Body of pancreas (tissue), 4 donors: ENCODE measurements around the gene ORC4.

Experiments
- POLR2A ChIP-seq, 3 donors: fragments of 450-650 bp; IDR thresholded peaks; one replicate each; pipeline ENCODE4 v1.6.1; 2016; ENCODE audit warnings: antibody characterized with exemption in 3 of 3, mild to moderate bottlenecking in 2 of 3
- TF ChIP-seq, protein P1 (sequence below), 7 experiments: fragments of 450-650 bp in 4 of 7; fragments of 200-600 bp in 3 of 7; sonication (generic) in 3 of 7; IDR thresholded peaks; one replicate each; pipeline ENCODE4 v1.5.1; 2016 to 2019; ENCODE audit warnings: antibody characterized with exemption in 7 of 7

DNA sequence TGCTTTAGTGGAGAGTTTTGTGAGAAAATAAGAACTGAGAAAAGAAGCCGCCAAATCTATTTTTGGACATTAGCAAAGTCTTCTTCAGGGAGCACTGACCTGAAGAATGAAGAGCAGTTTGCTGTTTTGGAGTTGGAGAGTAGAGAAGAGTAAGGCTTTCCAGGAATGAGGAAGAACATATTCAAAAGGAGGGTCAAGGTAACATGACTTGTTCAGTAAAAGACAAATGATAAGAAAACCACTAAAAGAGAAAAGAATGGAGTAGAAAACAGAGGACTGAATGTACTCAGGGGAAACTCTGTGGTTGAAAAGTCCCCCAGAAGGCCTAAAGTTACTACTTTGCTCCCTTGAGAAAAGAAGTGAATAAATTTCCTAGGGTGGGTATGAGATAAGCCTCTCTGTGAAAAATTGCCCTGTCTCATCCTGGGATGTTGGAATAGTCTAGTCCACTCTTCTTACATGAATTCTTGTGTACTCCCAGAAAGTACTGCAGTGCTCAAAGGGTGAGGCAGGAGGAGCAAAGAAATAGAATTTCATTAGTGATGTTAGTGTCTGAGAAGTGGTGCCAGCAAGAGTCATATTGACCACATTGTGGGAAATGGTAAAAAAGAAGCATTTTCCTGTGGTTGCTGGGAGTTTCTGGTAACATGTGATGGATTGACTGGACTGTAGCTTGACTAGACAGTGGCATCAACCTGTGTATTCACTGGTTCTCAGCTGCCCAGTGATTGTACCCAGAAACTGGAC is 28.1 kb upstream of the ORC4 start:
- no peak for TF ChIP-seq POLR2A (IDR thresholded peaks at IDR 0.05)
- TF ChIP-seq, protein P1, sequence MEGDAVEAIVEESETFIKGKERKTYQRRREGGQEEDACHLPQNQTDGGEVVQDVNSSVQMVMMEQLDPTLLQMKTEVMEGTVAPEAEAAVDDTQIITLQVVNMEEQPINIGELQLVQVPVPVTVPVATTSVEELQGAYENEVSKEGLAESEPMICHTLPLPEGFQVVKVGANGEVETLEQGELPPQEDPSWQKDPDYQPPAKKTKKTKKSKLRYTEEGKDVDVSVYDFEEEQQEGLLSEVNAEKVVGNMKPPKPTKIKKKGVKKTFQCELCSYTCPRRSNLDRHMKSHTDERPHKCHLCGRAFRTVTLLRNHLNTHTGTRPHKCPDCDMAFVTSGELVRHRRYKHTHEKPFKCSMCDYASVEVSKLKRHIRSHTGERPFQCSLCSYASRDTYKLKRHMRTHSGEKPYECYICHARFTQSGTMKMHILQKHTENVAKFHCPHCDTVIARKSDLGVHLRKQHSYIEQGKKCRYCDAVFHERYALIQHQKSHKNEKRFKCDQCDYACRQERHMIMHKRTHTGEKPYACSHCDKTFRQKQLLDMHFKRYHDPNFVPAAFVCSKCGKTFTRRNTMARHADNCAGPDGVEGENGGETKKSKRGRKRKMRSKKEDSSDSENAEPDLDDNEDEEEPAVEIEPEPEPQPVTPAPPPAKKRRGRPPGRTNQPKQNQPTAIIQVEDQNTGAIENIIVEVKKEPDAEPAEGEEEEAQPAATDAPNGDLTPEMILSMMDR (IDR thresholded peaks at IDR 0.05), result no peak
